A549 (cell line): ENCODE measurements around the gene PRG3. TPM values are rescaled to one million over a fixed set of nuclear protein-coding genes. Genes with fewer than 3 reads are reported as not detected.

Experiments used
- ATAC-seq, 2 experiments: fragments of 200-7000 bp in 1 of 2; fragments of >200 bp in 1 of 2; cut with Nextera tagmentation in 1 of 2; cut with Tn5 transposase in 1 of 2; 3 replicates each; pipeline versions ENCODE4 v1.8.0 to v1.9.1; 2018 to 2020; ENCODE audit warnings: mild to moderate bottlenecking in 1 of 2, moderate library complexity in 1 of 2
- CTCF ChIA-PET: fragments of 300-600 bp; sonication (Branson Sonifier 250); formaldehyde crosslinking; extraction: SDS; loops from one replicate; lab custom pipeline; 2021; ENCODE audit warnings: antibody characterized with exemption, inconsistent platforms; lab: Yijun Ruan, JAX
- POLR2A ChIA-PET: fragments of 350-600 bp; formaldehyde crosslinking; extraction: SDS; loops from one replicate; lab custom pipeline; 2021; ENCODE audit warnings: antibody characterized with exemption, inconsistent platforms; lab: Yijun Ruan, JAX
- DNase-seq, 2 experiments: peaks; one replicate each; pipeline versions ENCODE4 v3.0.0 to v3.0.0-alpha.2; 2011 to 2016; ENCODE audit warnings: low read depth in 1 of 2, low spot score in 1 of 2
- FAIRE-seq: peaks from 2 replicates; lab custom pipeline; 2011; peaks lifted over from hg19 to GRCh38; lab: Jason Lieb, UNC
- H3K27ac ChIP-seq, 2 experiments: fragments of >200 bp; sonication (Bioruptor Twin); formaldehyde crosslinking; 3 replicates each; pipeline ENCODE4 v1.5.1; 2016 to 2017
- H3K4me1 ChIP-seq: fragments of >200 bp; sonication (Bioruptor Twin); formaldehyde crosslinking; 3 replicates; pipeline ENCODE4 v1.6.1; 2016
- H3K4me2 ChIP-seq: fragments of >200 bp; sonication (Bioruptor Twin); formaldehyde crosslinking; 3 replicates; pipeline ENCODE4 v1.6.1; 2016
- H3K4me3 ChIP-seq: fragments of >200 bp; sonication (Bioruptor Twin); formaldehyde crosslinking; 3 replicates; pipeline ENCODE4 v1.5.1; 2016
- H3K9me3 ChIP-seq: fragments of >200 bp; sonication (Bioruptor Twin); formaldehyde crosslinking; 3 replicates; pipeline ENCODE4 v1.6.1; 2016
- BCL3 ChIP-seq: fragments of >200 bp; sonication (Bioruptor Twin); formaldehyde crosslinking; IDR thresholded peaks from 3 replicates; pipeline ENCODE4 v1.6.1; 2016
- CBX8 ChIP-seq: fragments of 200-600 bp; sonication (generic); IDR thresholded peaks from 2 replicates; pipeline ENCODE4 v1.6.1; 2016
- CTCF ChIP-seq: fragments of >200 bp; sonication (Bioruptor Twin); formaldehyde crosslinking; IDR thresholded peaks from 3 replicates; pipeline ENCODE4 v1.5.1; 2016
- E2F6 ChIP-seq: IDR thresholded peaks from 2 replicates; pipeline ENCODE4 v1.6.1; 2012; ENCODE audit warnings: low read depth, borderline replicate concordance
- EHMT2 ChIP-seq: fragments of 200-600 bp; sonication (generic); IDR thresholded peaks from 2 replicates; pipeline ENCODE4 v1.6.1; 2016; ENCODE audit warnings: antibody characterized with exemption, low read depth, mild to moderate bottlenecking, moderate library complexity
- ESRRA ChIP-seq: fragments of 150-350 bp; IDR thresholded peaks from 2 replicates; pipeline ENCODE4 v1.6.1; 2014; ENCODE audit warnings: mild to moderate bottlenecking, low read length, borderline replicate concordance
- FOXS1 ChIP-seq: fragments of 250-450 bp; sonication (Bioruptor Pico); IDR thresholded peaks from 2 replicates; pipeline ENCODE4 v1.5.0; 2020; ENCODE audit warnings: mild to moderate bottlenecking, moderate library complexity
- KDM5A ChIP-seq: fragments of 200-600 bp; sonication (generic); IDR thresholded peaks from 2 replicates; pipeline ENCODE4 v1.6.1; 2016; ENCODE audit warnings: antibody characterized with exemption, mild to moderate bottlenecking
- NPAS2 ChIP-seq: fragments of 250-450 bp; sonication (Bioruptor Pico); IDR thresholded peaks from 2 replicates; pipeline ENCODE4 v1.8.0; 2022; ENCODE audit warnings: mild to moderate bottlenecking, moderate library complexity, borderline replicate concordance
- POLR2AphosphoS2 ChIP-seq: conservative IDR thresholded peaks from 2 replicates; pipeline ENCODE4 v1.6.1; 2012; ENCODE audit warnings: low read length, improper control_type of control experiment, inconsistent platforms
- RAD21 ChIP-seq, 2 experiments: fragments of >200 bp in 1 of 2; sonication (Bioruptor Twin) in 1 of 2; formaldehyde crosslinking in 1 of 2; IDR thresholded peaks in 1 of 2; conservative IDR thresholded peaks in 1 of 2; 2 replicates in 1 of 2; 3 replicates in 1 of 2; pipeline ENCODE4 v1.6.1; 2012 to 2018; ENCODE audit warnings: inconsistent platforms in 1 of 2
- RARB ChIP-seq: fragments of 250-450 bp; sonication (Bioruptor Pico); IDR thresholded peaks from 2 replicates; pipeline ENCODE4 v1.8.0; 2021; ENCODE audit warnings: mild to moderate bottlenecking, moderate library complexity
- RCOR1 ChIP-seq: fragments of 150-350 bp; IDR thresholded peaks from 2 replicates; pipeline ENCODE4 v1.6.1; 2014; ENCODE audit warnings: antibody characterized with exemption, low read length, low read depth
- RFX5 ChIP-seq: fragments of 450-650 bp; IDR thresholded peaks from 2 replicates; pipeline ENCODE4 v1.7.1; 2014; ENCODE audit warnings: antibody characterized with exemption, mild to moderate bottlenecking, moderate library complexity
- RNF2 ChIP-seq: fragments of 200-600 bp; sonication (generic); IDR thresholded peaks from 2 replicates; pipeline ENCODE4 v1.6.1; 2016; ENCODE audit warnings: low read depth, mild to moderate bottlenecking, antibody characterized with exemption, moderate library complexity, borderline replicate concordance
- SMC3 ChIP-seq: fragments of >200 bp; sonication (Bioruptor Twin); formaldehyde crosslinking; IDR thresholded peaks from 3 replicates; pipeline ENCODE4 v1.6.1; 2018; ENCODE audit warnings: inconsistent platforms
- TFCP2L1 ChIP-seq: fragments of 250-450 bp; sonication (Bioruptor Pico); IDR thresholded peaks from 2 replicates; pipeline ENCODE4 v1.5.0; 2021; ENCODE audit warnings: mild to moderate bottlenecking
- TP53 ChIP-seq: fragments of 250-450 bp; sonication (Bioruptor Pico); IDR thresholded peaks from 2 replicates; pipeline ENCODE4 v1.5.0; 2021; ENCODE audit warnings: mild to moderate bottlenecking, moderate library complexity
- ZFP36 ChIP-seq: fragments of 450-650 bp; IDR thresholded peaks from 2 replicates; pipeline ENCODE4 v1.6.1; 2014; ENCODE audit warnings: borderline replicate concordance; ENCODE audit not compliant: partially characterized antibody
- WGBS: methylation state at CpG from one replicate; pipeline ENCODE4 v1.1.6; 2017; ENCODE audit errors: missing lambda C conversion rate; 5-methylcytosine and 5-hydroxymethylcytosine counted together
- polyA plus RNA-seq, 4 experiments: library from polyadenylated mRNA; depleted of rRNA in 3 of 4; stranded (reverse); fragments of >200 nt; fragmentation: RNase III in 1 of 4; extraction: RNeasy Plus Mini Kit Qiagen cat#74134 plus additional on column Dnase treatment in 1 of 4; gene quantifications; 2 replicates in 3 of 4; 3 replicates in 1 of 4; pipeline ENCODE4 v1.2.3, GENCODE V29; 2011 to 2017

Gene PRG3
- polyA plus RNA-seq, 2 of the 4 experiments (the other 2 are of a cell fraction) = not detected

- Histone ChIP-seq H3K9me3 (no peaks in the 10 kb centered on the region), H3K27ac (peak overlapping the region; percentile 95 to 99), H3K4me3 (peak overlapping the region; percentile 81), H3K4me2 (peak overlapping the region; percentile 99), H3K4me1 (peaks cover 18% of the 10 kb centered on the region)
- WGBS = 5% methylated on average over 7 of the region's 7 CpGs
- ChIA-PET CTCF (interaction anchor here (0.7 to 2.3 kb wide), 5 partner anchors 9 to 122 kb away, joined by 3 to 8 read pairs (median 5); no protein-coding TSS in a partner anchor), POLR2A (interaction anchor here (0.9 to 2.5 kb wide), 8 partner anchors 8 to 407 kb away, joined by 3 to 35 read pairs (median 5); partner anchors contain the start of genes SELENOH and TNKS1BP1)
- ATAC-seq (peak in 1 of 2 experiments; percentile 3; a peak in 4 of 6 replicates), FAIRE-seq (no peak), DNase-seq (no peak)
- TF ChIP-seq ESRRA (no peak), KDM5A (no peak), FOXS1 (no peak), RFX5 (no peak), ZFP36 (no peak), POLR2AphosphoS2 (no peak), CTCF (no peak), RCOR1 (no peak), BCL3 (no peak), CBX8 (no peak)
Observed at GRCh38 chr11:57335023-57335342, 46.0 kb downstream of the PRG3 start.

- CTCF ChIA-PET = interaction anchor here (1.9 kb wide), 1 partner anchor 148 kb away, joined by 4 read pairs; no protein-coding TSS in a partner anchor
- no peak for ATAC-seq
Observed at GRCh38 chr11:57332694-57333440, 48.1 kb downstream of the PRG3 start.

GRCh38 chr11:57331720-57332119 lies 49.2 kb downstream of the PRG3 start:
- ChIA-PET POLR2A (no interaction called here), CTCF (interaction anchor here (1.0 to 1.4 kb wide), 5 partner anchors 9 to 196 kb away, joined by 3 to 4 read pairs (median 3); no protein-coding TSS in a partner anchor)
- Histone ChIP-seq H3K4me2 (no peak overlapping the region), H3K4me1 (peaks cover 18% of the 10 kb centered on the region), H3K9me3 (no peaks in the 10 kb centered on the region), H3K27ac (no peak overlapping the region), H3K4me3 (no peak overlapping the region)
- TF ChIP-seq TFCP2L1 (CRISPR knock-in tag) (no peak), SMC3 (no peak), EHMT2 (no peak), KDM5A (no peak), TP53 (no peak), BCL3 (no peak)
- DNase-seq = no peak
- 93% methylated on average over 14 of the region's 14 CpGs for WGBS
- ATAC-seq = no peak
- FAIRE-seq = no peak

More at GRCh38 chr11:57332694-57333440, 48.1 kb downstream of the PRG3 start:
- DNase-seq = no peak
- no peak overlapping the region for H3K4me3 ChIP-seq
- peaks cover 18% of the 10 kb centered on the region for H3K4me1 ChIP-seq
- H3K27ac ChIP-seq = no peak overlapping the region
- TF ChIP-seq RNF2 = no peak
- no peak for TF ChIP-seq RARB (CRISPR knock-in tag)
- no peak for TF ChIP-seq NPAS2 (CRISPR knock-in tag)
- TF ChIP-seq E2F6 = no peak
- no peak for TF ChIP-seq RAD21 (conservative IDR thresholded peaks at IDR 0.05 in 1 of 2, IDR thresholded peaks at IDR 0.05 in 1 of 2)
- no peak for TF ChIP-seq TFCP2L1 (CRISPR knock-in tag)
- FAIRE-seq = no peak
- no peaks in the 10 kb centered on the region for H3K9me3 ChIP-seq
- no peak overlapping the region for H3K4me2 ChIP-seq
- POLR2A ChIA-PET = interaction anchor here (1.3 kb wide), 1 partner anchor 8 kb away, joined by 3 read pairs; the partner anchor contains the start of gene TNKS1BP1
- 98% methylated on average over 11 of the region's 11 CpGs for WGBS
